Suprapubic skin (tissue), 4 donors: ENCODE measurements around the gene EEA1.

Experiments
- POLR2A ChIP-seq, 2 donors: fragments of 450-650 bp; IDR thresholded peaks; one replicate each; pipeline ENCODE4 v1.6.1; 2017; ENCODE audit warnings: antibody characterized with exemption in 2 of 2, mild to moderate bottlenecking in 2 of 2, moderate library complexity in 2 of 2
- POLR2AphosphoS5 ChIP-seq, 3 donors: sonication (generic); formaldehyde crosslinking; IDR thresholded peaks; one replicate each; pipeline ENCODE4 v1.6.1; 2017; ENCODE audit warnings: antibody characterized with exemption in 3 of 3

- TF ChIP-seq POLR2A (IDR thresholded peaks at IDR 0.05), result no peak
- no peak for TF ChIP-seq POLR2AphosphoS5 (IDR thresholded peaks at IDR 0.05)
Measured at GRCh38 chr12:92745856-92746550, 183.1 kb downstream of the EEA1 start.
